GM06990 (cell line): Measurements from ENCODE around the gene GLS.

Experiments used
- DNase-seq: peaks from one replicate; pipeline ENCODE4 v3.0.0-alpha.2; 2011; ENCODE audit not compliant: insufficient read length; ENCODE audit errors: extremely low read depth
- H3K27me3 ChIP-seq: replicated peaks from 2 replicates; pipeline ENCODE4 v1.6.0; 2011; ENCODE audit warnings: low read length; ENCODE audit not compliant: control insufficient read depth, insufficient read depth
- H3K36me3 ChIP-seq: 2 replicates; pipeline ENCODE4 v1.5.1; 2011; ENCODE audit warnings: low read length; ENCODE audit not compliant: control insufficient read depth, insufficient read depth
- H3K4me3 ChIP-seq: replicated peaks from 2 replicates; pipeline ENCODE4 v1.5.1; 2011; ENCODE audit warnings: low read depth, mild to moderate bottlenecking, control low read depth, low read length
- TF ChIP-seq, protein P1 (sequence below): IDR thresholded peaks from 2 replicates; pipeline ENCODE4 v1.5.1; 2011; ENCODE audit warnings: low read length, control low read depth, mild to moderate bottlenecking, inconsistent platforms; ENCODE audit not compliant: insufficient read depth, poor library complexity, severe bottlenecking

The GLS gene

DNA sequence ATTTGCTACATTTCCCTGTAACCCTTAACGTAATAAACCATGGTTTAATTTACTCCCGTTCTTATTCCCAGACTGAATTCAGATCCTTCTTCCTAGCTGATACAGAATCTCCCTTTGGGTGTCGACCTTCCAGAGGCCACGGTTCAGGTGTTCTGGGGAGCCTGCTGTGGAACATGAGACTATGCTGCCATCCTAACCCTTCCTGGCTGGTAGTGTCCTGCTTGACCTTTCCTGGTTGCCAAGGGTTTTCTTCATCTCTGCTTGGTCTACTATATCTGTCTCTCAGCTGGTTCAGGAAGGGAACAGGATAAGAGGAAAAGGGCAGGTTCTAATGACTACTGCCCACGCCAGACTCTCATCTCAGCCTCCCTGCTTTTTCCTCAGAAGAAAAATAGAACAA lies 96.9 kb downstream of the GLS start:
- H3K27me3 ChIP-seq: no peaks in the 10 kb centered on the region
- TF ChIP-seq, protein P1, sequence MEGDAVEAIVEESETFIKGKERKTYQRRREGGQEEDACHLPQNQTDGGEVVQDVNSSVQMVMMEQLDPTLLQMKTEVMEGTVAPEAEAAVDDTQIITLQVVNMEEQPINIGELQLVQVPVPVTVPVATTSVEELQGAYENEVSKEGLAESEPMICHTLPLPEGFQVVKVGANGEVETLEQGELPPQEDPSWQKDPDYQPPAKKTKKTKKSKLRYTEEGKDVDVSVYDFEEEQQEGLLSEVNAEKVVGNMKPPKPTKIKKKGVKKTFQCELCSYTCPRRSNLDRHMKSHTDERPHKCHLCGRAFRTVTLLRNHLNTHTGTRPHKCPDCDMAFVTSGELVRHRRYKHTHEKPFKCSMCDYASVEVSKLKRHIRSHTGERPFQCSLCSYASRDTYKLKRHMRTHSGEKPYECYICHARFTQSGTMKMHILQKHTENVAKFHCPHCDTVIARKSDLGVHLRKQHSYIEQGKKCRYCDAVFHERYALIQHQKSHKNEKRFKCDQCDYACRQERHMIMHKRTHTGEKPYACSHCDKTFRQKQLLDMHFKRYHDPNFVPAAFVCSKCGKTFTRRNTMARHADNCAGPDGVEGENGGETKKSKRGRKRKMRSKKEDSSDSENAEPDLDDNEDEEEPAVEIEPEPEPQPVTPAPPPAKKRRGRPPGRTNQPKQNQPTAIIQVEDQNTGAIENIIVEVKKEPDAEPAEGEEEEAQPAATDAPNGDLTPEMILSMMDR: no peak
- no peak overlapping the region for H3K4me3 ChIP-seq
- DNase-seq: no peak
- H3K36me3 ChIP-seq: peaks cover 55% of the 10 kb centered on the region

DNA sequence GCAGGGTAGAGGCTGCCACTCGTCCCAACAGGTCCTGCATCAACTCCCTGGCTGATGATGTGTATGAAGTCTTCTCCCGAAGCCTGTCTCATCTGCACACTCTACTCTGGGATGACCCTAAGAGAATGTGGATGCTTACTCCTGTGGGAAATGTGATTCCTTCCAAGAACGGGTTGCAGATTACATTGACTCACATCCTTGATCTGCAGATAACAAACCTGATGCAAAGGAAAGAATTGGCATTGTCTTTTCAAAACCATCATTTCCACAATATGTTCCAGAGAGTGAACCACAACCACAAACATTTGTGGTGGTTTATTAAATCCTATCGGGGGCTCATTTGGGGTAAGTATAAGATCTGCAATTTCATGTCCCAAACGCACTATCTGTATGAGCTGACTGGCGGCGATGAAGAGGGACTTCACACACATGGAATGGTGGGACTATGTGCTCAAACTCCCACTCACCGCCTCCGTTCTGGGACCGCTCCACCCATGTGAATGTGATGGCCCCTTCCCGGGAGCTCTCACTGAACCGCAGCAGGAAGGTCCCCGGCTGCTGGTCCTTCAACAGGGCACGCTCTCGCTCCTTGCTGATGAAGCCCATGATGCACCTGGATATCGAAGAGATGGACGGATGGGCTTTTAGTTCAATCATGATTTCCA lies 97.9 kb downstream of the GLS start:
- Histone ChIP-seq H3K4me3 (no peak overlapping the region), H3K36me3 (peaks cover 56% of the 10 kb centered on the region), H3K27me3 (no peaks in the 10 kb centered on the region)
- TF ChIP-seq, protein P1: no peak
- DNase-seq: no peak

DNA sequence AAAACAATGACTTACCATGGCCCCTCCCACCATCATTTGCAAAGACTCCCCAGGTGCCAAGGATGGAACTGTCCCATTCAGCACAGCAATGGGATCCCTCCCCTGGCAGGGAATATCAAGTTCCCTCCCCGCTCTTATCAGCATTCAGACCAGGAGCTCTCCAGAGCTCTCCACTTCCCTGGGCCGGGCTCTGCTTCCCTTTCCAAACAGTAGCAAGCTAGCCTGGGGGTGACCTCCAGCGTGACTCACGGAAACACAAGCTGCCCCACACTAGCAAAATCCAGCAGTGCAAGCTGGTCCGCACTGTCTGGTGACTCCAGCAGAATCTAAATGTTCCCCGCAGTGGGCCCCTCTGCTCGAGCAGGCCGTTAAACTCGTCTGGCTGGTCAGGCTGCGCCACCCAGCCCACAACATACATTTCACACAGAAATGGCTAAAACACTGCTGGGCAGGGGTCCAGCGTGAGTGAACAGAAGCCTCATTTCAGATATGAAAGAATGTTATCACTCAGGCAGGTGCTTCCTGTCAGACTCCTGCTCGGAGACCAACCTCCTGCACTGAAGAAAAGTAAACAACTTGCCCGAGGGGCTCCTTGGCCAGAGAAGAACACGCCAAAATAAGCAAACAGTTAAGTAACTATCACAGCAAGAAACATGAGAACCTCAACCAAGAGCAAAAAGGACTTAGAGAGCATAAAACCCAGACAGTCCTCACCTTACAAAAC lies 99.4 kb downstream of the GLS start:
- Histone ChIP-seq H3K4me3 (no peak overlapping the region), H3K36me3 (peaks cover 55% of the 10 kb centered on the region), H3K27me3 (no peaks in the 10 kb centered on the region)
- DNase-seq: no peak
- TF ChIP-seq, protein P1: no peak

DNA sequence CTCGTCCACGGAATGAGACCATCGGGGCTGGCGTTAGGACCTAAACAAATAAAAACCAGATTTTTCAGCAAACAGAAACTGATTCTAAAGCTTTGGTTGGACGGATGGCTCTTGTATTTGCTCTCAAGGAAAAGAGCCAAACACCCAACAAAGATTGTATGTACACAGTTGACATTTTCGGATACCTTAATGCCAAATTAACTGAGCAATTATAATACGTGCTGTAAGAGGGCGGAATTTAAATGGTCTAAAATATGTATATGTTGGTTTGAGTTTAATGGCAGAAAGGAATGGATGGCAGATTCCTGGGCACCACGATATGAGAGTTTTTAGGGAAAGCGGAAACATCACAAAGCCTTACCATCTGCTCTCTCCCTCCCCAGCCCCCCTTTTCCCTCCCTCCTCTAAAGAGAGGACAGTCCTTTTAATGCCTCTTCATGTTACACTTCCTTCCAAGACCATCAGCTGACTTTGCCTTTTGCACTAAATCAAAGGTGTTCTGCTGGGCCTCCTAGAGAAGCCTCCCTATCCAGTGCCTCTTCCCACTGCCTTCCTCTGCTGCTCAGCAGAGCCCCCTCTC lies 100.1 kb downstream of the GLS start:
- TF ChIP-seq, protein P1: no peak
- H3K27me3 ChIP-seq: no peaks in the 10 kb centered on the region
- no peak for DNase-seq
- H3K4me3 ChIP-seq: no peak overlapping the region
- H3K36me3 ChIP-seq: peaks cover 58% of the 10 kb centered on the region

DNA sequence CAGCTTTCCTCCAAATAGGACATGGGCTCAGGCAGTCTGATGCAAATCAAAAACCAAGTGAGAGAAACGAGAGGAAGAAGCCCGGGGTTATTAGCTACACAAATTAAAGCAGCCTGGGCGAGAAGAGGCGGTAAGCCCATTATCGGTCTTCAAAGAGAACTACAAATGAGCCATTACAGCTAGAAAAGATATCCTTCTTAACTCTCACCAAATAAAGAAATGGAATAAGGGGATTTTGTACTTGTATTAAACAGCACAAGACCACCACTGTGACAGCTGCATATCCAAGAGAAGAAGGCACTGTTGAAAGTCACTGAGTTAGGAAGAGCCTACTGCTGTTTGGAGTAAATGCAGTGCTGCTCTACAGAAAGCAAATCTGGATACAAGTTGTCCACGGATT lies 100.7 kb downstream of the GLS start:
- peaks cover 59% of the 10 kb centered on the region for H3K36me3 ChIP-seq
- H3K27me3 ChIP-seq: no peaks in the 10 kb centered on the region
- TF ChIP-seq, protein P1: no peak
- H3K4me3 ChIP-seq: no peak overlapping the region
- DNase-seq: no peak
